K562 (cell line): Measurements from ENCODE around the gene ARHGEF7. TPM values are rescaled to one million over a fixed set of nuclear protein-coding genes. Genes with fewer than 3 reads are reported as not detected.

Experiments used
- COPS2 ChIP-seq: fragments of 450-650 bp; conservative IDR thresholded peaks from 2 replicates; pipeline ENCODE4 v1.6.1; 2016; ENCODE audit warnings: mild to moderate bottlenecking, moderate library complexity
- HNRNPLL ChIP-seq: fragments of 200-400 bp; formaldehyde crosslinking; IDR thresholded peaks from 2 replicates; pipeline ENCODE4 v1.6.1; 2017; ENCODE audit warnings: low read length, low read depth, mild to moderate bottlenecking; ENCODE audit not compliant: poor library complexity, severe bottlenecking
- IFI16 ChIP-seq: fragments of 250-450 bp; sonication (Bioruptor Pico); IDR thresholded peaks from 2 replicates; pipeline ENCODE4 v2.1.2; 2022; ENCODE audit warnings: mild to moderate bottlenecking, inconsistent platforms
- RFX7 ChIP-seq: fragments of 250-450 bp; sonication (Bioruptor Pico); IDR thresholded peaks from 2 replicates; pipeline ENCODE4 v1.5.1; 2021; ENCODE audit warnings: mild to moderate bottlenecking
- ZNF76 ChIP-seq: fragments of 250-450 bp; sonication (Bioruptor Pico); IDR thresholded peaks from 2 replicates; pipeline ENCODE4 v1.4.0; 2020; ENCODE audit warnings: mild to moderate bottlenecking, moderate library complexity, borderline replicate concordance
- ZSCAN29 ChIP-seq: fragments of 450-650 bp; IDR thresholded peaks from 2 replicates; pipeline ENCODE4 v1.6.1; 2017
- polyA plus RNA-seq, 8 experiments: library from polyadenylated mRNA; depleted of rRNA in 4 of 8; stranded (reverse) in 5 of 8; unstranded in 3 of 8; fragments of >200 nt; fragmentation: Nextera tagmentation in 2 of 8; fragmentation: Illumina TruSeq in 1 of 8; extraction: Ambion mirVana in 2 of 8; extraction: Trizol in 1 of 8; gene quantifications; 2 replicates each; pipeline versions ENCODE4 v1.2.1 to v1.2.3, GENCODE V29; 2011 to 2014; ENCODE audit warnings: inconsistent platforms in 1 of 8, missing spikeins in 1 of 8
- total RNA-seq, 7 experiments: library from RNA; depleted of rRNA in 6 of 7; stranded (reverse); fragments of >200 nt in 6 of 7; fragmentation: Illumina TruSeq in 2 of 7; extraction: Trizol in 2 of 7; gene quantifications; 2 replicates each; pipeline versions ENCODE4 v1.2.1 to v1.2.3, GENCODE V29; 2011 to 2021; ENCODE audit warnings: low replicate concordance in 1 of 7
- TF ChIP-seq, protein P1 (sequence below): fragments of 450-650 bp; formaldehyde crosslinking; IDR thresholded peaks from 2 replicates; pipeline ENCODE4 v1.4.0; 2022; ENCODE audit warnings: mild to moderate bottlenecking, moderate library complexity
- TF ChIP-seq, protein P2 (sequence below): fragments of 450-650 bp; IDR thresholded peaks from 2 replicates; pipeline ENCODE4 v1.6.1; 2016; ENCODE audit warnings: borderline replicate concordance
- TF ChIP-seq, protein P3 (sequence below): fragments of 450-650 bp; IDR thresholded peaks from 2 replicates; pipeline ENCODE4 v1.6.1; 2016

The ARHGEF7 gene
- total and polyA plus RNA-seq, 9 of the 15 experiments (the other 6 are each of a cell fraction or from before 2014, with no cell fraction given), result 2.1 to 26.8 (median 17.5) TPM

DNA sequence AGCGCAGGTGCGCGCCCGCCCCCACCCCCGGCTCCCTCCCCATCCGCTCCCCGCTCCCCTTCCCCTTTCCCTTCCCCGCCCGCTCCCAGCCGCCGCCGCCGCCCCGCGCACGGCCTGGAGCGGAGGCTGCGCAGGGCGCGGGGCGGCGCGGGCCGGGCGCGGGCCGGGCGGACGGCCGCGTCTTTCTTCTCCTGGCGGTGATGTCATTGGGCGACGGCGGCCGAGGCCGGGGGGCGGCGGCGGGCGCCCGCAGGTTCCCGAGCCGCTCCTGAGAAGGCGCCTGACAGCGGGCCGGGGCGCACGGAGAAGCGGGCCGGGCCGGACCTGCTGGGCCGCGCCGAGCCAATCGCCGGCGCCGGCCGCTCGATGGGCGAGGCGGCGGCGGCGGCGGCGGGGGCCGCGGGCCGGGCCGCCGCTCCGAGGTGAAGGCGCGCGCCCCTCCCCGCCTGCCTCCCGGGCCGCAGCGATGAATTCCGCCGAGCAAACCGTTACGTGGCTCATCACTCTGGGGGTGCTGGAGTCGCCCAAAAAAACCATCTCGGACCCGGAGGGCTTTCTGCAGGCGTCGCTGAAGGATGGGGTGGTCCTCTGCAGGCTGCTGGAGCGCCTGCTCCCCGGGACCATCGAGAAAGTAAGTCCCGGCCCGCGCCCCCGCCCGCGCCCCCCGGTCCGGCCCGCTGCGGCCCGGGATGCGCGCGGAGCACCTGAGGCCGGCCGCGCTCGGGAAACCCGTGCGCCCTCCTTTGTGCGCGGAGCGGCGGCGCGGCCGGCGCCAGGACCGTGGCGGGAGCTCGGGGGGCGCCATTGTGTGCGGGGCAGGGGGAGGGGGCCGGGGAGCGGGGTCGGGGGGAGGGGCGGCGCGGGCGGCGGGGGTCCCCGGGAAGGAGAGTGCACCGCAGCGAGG, at the start of gene ARHGEF7 (continued):
- TF ChIP-seq ZNF76, result no peak
- no peak for TF ChIP-seq RFX7 (CRISPR knock-in tag)
- no peak for TF ChIP-seq COPS2
- no peak for TF ChIP-seq ZSCAN29
- no peak for TF ChIP-seq IFI16 (CRISPR knock-in tag)
- TF ChIP-seq, protein P1, sequence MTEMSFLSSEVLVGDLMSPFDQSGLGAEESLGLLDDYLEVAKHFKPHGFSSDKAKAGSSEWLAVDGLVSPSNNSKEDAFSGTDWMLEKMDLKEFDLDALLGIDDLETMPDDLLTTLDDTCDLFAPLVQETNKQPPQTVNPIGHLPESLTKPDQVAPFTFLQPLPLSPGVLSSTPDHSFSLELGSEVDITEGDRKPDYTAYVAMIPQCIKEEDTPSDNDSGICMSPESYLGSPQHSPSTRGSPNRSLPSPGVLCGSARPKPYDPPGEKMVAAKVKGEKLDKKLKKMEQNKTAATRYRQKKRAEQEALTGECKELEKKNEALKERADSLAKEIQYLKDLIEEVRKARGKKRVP (CRISPR knock-in tag), result no peak
- TF ChIP-seq, protein P2, sequence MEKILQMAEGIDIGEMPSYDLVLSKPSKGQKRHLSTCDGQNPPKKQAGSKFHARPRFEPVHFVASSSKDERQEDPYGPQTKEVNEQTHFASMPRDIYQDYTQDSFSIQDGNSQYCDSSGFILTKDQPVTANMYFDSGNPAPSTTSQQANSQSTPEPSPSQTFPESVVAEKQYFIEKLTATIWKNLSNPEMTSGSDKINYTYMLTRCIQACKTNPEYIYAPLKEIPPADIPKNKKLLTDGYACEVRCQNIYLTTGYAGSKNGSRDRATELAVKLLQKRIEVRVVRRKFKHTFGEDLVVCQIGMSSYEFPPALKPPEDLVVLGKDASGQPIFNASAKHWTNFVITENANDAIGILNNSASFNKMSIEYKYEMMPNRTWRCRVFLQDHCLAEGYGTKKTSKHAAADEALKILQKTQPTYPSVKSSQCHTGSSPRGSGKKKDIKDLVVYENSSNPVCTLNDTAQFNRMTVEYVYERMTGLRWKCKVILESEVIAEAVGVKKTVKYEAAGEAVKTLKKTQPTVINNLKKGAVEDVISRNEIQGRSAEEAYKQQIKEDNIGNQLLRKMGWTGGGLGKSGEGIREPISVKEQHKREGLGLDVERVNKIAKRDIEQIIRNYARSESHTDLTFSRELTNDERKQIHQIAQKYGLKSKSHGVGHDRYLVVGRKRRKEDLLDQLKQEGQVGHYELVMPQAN, result no peak
- TF ChIP-seq HNRNPLL, result no peak
- TF ChIP-seq, protein P3, sequence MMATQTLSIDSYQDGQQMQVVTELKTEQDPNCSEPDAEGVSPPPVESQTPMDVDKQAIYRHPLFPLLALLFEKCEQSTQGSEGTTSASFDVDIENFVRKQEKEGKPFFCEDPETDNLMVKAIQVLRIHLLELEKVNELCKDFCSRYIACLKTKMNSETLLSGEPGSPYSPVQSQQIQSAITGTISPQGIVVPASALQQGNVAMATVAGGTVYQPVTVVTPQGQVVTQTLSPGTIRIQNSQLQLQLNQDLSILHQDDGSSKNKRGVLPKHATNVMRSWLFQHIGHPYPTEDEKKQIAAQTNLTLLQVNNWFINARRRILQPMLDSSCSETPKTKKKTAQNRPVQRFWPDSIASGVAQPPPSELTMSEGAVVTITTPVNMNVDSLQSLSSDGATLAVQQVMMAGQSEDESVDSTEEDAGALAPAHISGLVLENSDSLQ, result no peak
